Osteocyte (in vitro differentiated cells): ENCODE data around the gene ANAPC10. TPM values are rescaled to one million over a fixed set of nuclear protein-coding genes. Genes with fewer than 3 reads are reported as not detected.
A peak's percentile ranks its signal among the peaks of the same experiment; 100 is the strongest.
"Not testable (repeated sequence)": the region's sequence is repeated elsewhere in the genome, so short reads cannot be mapped to it uniquely, and the experiment has no call there.

ENCODE experiments used
- DNase-seq: peaks from one replicate; pipeline ENCODE4 v3.0.0; 2021; ENCODE audit warnings: mixed read lengths; ENCODE audit not compliant: unreplicated experiment; ENCODE audit errors: extremely low spot score
- H3K27ac Mint-ChIP-seq: one replicate; pipeline ENCODE4 v1.8.0; 2021; ENCODE audit warnings: mild to moderate bottlenecking, mixed read lengths; ENCODE audit not compliant: unreplicated experiment
- H3K27me3 Mint-ChIP-seq: one replicate; pipeline ENCODE4 v1.8.0; 2021; ENCODE audit warnings: mixed read lengths; ENCODE audit not compliant: unreplicated experiment
- H3K36me3 Mint-ChIP-seq: one replicate; pipeline ENCODE4 v1.8.0; 2021; ENCODE audit warnings: mixed read lengths; ENCODE audit not compliant: unreplicated experiment
- H3K4me1 Mint-ChIP-seq: one replicate; pipeline ENCODE4 v1.8.0; 2021; ENCODE audit warnings: mixed read lengths; ENCODE audit not compliant: unreplicated experiment
- H3K4me3 Mint-ChIP-seq: one replicate; pipeline ENCODE4 v1.8.0; 2021; ENCODE audit warnings: mild to moderate bottlenecking, moderate library complexity, mixed read lengths; ENCODE audit not compliant: unreplicated experiment
- H3K9me3 Mint-ChIP-seq: one replicate; pipeline ENCODE4 v1.8.0; 2021; ENCODE audit warnings: mixed read lengths; ENCODE audit not compliant: unreplicated experiment
- long read RNA-seq: library from polyadenylated mRNA; unstranded; transcript quantifications from one replicate; pipeline ENCODE4 v2.0.0, GENCODE V29; 2021
- total RNA-seq: library from RNA; stranded (reverse); gene quantifications from 2 replicates; pipeline ENCODE4 v1.2.1, GENCODE V29; 2021
- TF ChIP-seq, protein P1 (sequence below): fragments of 200-600 bp; sonication (generic); IDR thresholded peaks from 2 replicates; pipeline ENCODE4 v1.5.0; 2021; ENCODE audit warnings: antibody characterized with exemption, mild to moderate bottlenecking, moderate library complexity

ANAPC10 gene, protein sequence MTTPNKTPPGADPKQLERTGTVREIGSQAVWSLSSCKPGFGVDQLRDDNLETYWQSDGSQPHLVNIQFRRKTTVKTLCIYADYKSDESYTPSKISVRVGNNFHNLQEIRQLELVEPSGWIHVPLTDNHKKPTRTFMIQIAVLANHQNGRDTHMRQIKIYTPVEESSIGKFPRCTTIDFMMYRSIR
- total RNA-seq = 16.8 and 21.8 TPM in 2 replicates
- long read RNA-seq, transcript ANAPC10-209 (5 exons, 1,025 nt) = major isoform, 11 of 31 reads
- long read RNA-seq, partial matches to known transcripts = 4 of 31 reads
- long read RNA-seq, other reads (novel, unspliced or antisense) = 11 of 31 reads

DNA sequence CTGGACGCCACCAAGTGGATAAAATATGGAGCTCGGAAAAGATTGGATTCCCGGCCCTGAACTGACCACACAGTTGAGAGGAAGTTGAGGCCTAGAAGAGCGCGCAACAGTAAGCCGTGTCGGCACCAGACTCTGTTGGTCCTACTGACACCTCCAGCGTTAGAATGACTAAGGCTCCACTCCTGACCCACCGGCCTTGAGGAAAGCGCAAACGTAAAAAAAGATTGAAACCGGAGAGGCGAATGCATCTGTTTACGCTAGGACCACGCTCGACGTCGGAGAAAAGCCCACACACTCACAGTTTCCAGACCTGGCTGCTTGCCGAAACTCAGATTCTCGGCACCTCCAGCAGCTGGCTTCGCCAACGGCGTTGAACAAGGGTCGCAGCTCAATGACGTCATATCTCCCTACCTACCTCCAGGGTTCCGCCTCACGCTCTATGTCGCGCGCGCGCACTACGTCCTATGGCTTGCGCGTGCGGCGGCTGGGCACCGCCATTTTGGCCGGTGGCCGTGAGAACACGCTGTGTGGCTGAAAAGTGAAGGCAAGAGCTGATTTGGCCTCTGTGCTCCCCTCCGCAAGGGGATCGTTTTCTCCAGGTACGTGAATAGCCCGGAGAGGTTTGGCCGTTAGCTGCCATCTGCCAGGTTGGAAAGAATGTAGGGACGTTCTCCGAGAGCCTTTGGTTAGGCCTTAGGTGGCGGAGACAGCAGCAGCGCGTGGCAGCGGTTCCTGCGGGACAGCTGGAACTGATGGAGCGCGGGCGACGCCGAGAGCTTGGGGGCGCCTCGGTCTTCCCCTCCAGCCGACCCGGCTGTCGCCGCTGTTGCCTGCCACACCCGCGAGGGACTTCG, at the start of gene ANAPC10, which contains the start of gene ABCE1:
Gene ANAPC10 (minus strand): TSS at position 376 of the 854 bp plus-strand sequence. CDS start 2,097 bp downstream, outside the sequence.
Gene ABCE1 (plus strand): TSS at position 491 of the 854 bp plus-strand sequence. CDS start 6,102 bp downstream, outside the sequence.
- TF ChIP-seq, protein P1, sequence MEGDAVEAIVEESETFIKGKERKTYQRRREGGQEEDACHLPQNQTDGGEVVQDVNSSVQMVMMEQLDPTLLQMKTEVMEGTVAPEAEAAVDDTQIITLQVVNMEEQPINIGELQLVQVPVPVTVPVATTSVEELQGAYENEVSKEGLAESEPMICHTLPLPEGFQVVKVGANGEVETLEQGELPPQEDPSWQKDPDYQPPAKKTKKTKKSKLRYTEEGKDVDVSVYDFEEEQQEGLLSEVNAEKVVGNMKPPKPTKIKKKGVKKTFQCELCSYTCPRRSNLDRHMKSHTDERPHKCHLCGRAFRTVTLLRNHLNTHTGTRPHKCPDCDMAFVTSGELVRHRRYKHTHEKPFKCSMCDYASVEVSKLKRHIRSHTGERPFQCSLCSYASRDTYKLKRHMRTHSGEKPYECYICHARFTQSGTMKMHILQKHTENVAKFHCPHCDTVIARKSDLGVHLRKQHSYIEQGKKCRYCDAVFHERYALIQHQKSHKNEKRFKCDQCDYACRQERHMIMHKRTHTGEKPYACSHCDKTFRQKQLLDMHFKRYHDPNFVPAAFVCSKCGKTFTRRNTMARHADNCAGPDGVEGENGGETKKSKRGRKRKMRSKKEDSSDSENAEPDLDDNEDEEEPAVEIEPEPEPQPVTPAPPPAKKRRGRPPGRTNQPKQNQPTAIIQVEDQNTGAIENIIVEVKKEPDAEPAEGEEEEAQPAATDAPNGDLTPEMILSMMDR = peak; percentile 60
- peaks cover 17% of the 10 kb centered on the region for H3K9me3 Mint-ChIP-seq
- no peaks in the 10 kb centered on the region for H3K27me3 Mint-ChIP-seq
- H3K36me3 Mint-ChIP-seq = peaks cover 25% of the 10 kb centered on the region
- peak; percentile 97 for DNase-seq
- peak within 1 kb of the TSS; percentile 100 for H3K27ac Mint-ChIP-seq
- peak within 1 kb of the TSS; percentile 98 for H3K4me3 Mint-ChIP-seq
- H3K4me1 Mint-ChIP-seq = peaks cover 29% of the 10 kb centered on the region

DNA sequence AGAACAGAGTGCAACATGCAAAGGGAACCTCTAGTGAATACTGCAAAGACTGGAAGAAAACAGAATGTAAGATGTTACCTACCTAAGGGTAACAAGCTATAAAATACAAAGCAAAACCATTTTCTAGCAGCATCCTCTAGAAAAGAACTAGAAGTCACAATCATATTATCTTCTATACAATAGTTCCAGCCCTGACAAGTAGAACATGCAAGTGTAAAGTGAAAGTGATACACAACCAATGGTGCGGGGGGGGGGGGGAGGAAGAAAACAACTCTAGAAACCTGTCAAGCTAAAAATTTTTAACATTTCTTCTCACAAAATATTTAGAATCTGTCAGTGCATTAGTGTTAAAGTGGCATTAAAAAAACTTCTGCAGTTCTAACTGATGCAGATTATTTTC, 38.2 kb upstream of the ANAPC10 start:
- not testable (repeated sequence) for H3K9me3 Mint-ChIP-seq, H3K27me3 Mint-ChIP-seq, H3K27ac Mint-ChIP-seq, DNase-seq, H3K4me1 Mint-ChIP-seq, H3K4me3 Mint-ChIP-seq
- H3K36me3 Mint-ChIP-seq = peaks cover 46% of the 10 kb centered on the region

DNA sequence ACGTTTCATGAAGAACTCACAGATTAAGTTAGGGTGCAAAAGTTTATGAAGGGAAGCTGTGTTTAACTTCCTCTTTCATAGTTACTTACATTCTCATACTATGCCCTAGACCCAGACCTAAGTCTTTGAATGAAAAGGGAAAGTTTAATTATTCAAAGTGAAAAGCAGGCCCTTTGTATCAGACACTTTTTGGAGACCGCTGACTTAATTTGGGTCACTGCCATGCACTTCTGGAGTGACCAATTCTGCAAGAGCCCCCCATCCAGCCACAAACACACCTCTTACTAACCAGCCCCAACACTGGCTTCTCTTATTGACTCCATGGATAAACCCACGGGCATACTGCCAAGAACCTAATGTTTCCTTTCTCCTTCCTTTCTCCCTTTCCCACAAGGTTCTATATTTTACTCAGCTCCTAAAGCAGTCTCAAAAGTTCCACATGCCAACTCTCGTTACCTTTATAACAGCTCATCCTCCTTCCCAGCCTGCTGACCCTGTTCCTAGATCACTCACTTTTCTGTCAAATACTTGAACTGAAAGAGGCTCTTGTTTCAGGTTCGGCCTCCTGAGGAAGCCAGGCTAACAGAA, 34.6 kb upstream of the ANAPC10 start:
- H3K9me3 Mint-ChIP-seq = no peaks in the 10 kb centered on the region
- TF ChIP-seq, protein P1 = no peak

DNA sequence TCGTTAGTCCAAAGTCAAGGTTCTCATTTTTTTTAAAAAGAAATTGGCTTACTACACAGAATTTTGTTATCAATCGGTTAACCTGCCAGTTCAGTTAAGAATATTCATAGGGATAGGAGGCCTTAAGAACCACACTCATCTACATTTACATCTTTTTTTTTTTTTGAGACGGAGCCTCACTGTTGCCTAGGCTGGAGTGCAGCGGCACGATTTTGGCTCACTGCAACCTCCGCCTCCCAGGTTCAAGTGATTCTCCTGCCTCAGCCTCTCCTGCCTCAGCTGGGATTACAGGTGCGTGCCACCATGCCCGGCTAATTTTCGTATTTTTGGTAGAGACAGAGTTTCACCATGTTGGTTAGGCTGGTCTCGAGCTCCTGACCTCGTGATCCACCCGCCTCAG, 33.9 kb upstream of the ANAPC10 start:
- H3K9me3 Mint-ChIP-seq = no peaks in the 10 kb centered on the region
- H3K36me3 Mint-ChIP-seq = peaks cover 27% of the 10 kb centered on the region
- no peak for DNase-seq
- no peak overlapping the region for H3K4me3 Mint-ChIP-seq
- peaks cover 10% of the 10 kb centered on the region for H3K4me1 Mint-ChIP-seq
- TF ChIP-seq, protein P1 = no peak
- no peaks in the 10 kb centered on the region for H3K27me3 Mint-ChIP-seq
- no peak overlapping the region for H3K27ac Mint-ChIP-seq

More for the DNA sequence above, 34.6 kb upstream of the ANAPC10 start:
- H3K27me3 Mint-ChIP-seq = no peaks in the 10 kb centered on the region
- H3K4me3 Mint-ChIP-seq = no peak overlapping the region
- H3K4me1 Mint-ChIP-seq = peaks cover 10% of the 10 kb centered on the region
- H3K27ac Mint-ChIP-seq = no peak overlapping the region
- H3K36me3 Mint-ChIP-seq = peaks cover 31% of the 10 kb centered on the region
- no peak for DNase-seq

DNA sequence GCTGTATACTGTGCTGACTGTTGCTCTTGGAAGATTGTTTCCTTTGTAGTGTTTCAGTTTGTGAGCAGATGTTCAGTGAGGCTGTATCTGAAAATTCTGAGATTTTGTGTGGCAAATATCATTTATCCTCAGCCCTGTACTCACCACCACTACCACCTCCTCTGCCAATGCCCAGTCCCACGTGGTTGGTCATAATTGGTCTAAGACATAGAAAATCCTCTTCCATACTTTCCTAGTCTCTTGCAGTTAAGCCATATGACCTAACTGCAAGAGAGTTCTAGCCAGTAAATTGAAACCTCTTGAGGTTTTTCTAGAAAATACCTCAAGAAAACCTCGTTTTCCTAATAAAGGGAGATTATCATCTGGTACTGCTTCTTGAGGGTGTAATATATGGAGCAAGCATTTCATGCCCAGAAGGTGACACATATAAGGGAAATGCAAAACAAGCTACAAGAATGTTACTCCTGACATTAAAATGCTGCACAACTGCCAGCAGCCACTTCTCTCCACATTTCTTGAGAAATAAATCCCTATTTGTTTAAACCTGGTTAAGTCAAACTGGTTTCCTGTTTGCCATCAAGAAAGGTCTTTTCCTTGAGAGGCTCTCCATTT, 32.9 kb upstream of the ANAPC10 start:
- Mint-ChIP-seq H3K36me3 (peaks cover 32% of the 10 kb centered on the region), H3K4me1 (peaks cover 10% of the 10 kb centered on the region), H3K27ac (peak overlapping the region; percentile 45), H3K27me3 (no peaks in the 10 kb centered on the region), H3K4me3 (no peak overlapping the region), H3K9me3 (no peaks in the 10 kb centered on the region)
- TF ChIP-seq, protein P1 = no peak
- DNase-seq = no peak
